GM18526 (cell line): ENCODE results near the gene BRPF3.

Experiments
- POLR2A ChIP-seq: IDR thresholded peaks from 3 replicates; pipeline ENCODE4 v1.6.1; 2011; ENCODE audit not compliant: insufficient read length; ENCODE audit errors: extremely low read depth

BRPF3 gene

DNA sequence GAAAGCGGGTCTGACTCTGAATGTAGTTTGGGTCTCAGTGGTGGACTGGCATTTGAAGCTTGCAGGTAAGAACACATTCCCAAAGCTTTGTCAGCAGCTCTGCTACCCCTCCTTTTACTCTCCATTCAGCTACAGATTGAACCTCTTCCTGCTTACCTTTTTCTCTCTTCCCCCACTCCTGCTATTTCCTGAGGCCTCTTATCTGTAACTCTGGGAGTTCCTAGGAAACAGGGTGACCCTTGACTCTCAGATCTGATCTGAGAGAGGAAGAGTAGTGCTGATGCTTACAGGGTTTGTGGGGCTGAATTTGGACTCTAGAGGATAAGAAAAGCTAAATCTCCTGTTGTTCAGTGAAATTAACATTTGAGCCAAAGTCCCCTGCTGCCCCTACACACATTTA lies 21.4 kb downstream of the BRPF3 start:
- TF ChIP-seq POLR2A = no peak

GRCh38 chr6:36219081-36219480 lies 22.5 kb downstream of the BRPF3 start:
- TF ChIP-seq POLR2A = no peak

GRCh38 chr6:36220226-36220625 lies 23.7 kb downstream of the BRPF3 start:
- no peak for TF ChIP-seq POLR2A

DNA sequence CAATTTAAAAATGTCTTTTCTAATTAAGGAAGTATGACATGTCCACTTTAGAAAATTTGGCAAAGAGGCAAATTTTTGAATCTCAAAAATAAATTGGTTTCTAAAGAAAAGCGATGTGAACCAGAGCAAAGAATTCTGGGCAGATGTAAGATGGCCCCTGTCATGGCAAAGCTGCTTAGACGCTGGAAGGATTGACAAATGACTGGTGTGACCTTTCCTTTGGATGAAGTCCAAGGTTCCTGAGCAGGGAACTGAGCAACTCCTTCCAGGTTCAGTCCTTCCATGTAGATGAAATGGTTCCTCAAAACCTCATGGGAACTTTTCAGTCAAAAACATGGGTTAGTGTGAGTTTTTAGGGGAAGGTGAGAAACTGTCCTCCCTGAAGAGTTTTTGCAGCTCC lies 25.1 kb downstream of the BRPF3 start:
- TF ChIP-seq POLR2A = no peak

DNA sequence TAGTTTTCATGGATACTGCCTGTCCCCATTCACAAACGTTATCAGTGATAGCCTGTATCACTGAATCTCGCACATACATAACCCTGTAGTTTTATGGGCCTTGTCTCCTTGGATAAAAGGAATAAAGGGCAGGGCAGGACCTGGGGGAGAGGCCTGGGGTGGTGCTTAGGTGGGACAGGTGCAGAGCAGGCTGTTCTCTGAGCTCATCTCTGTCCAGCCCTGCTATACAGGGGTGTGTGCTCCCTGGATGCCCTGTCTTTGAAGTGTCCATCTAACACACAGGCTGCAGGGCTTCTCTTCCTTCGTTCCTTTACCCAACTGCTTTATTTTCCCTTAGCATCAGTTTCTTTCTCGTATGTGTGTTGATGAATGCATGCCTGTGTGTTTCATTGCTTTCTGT lies 26.4 kb downstream of the BRPF3 start:
- TF ChIP-seq POLR2A = no peak

DNA sequence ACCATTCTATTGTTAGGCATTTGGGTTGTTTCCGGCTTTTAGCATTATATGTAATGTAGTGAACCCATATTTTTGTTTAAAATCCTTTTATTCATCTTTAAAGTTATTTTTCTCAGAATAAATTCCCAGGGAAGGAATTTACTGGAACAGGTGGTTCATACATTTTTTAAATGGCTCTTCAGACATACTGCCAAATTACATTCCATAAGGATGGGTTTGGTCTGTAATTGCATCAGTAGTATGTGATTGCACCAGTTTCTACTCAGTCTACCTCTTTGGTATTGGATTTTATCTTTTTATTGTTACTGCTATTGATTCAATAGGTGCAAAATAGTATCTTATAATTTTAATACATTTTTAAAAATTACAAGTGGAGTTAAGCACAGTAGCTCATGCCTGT lies 27.2 kb downstream of the BRPF3 start:
- no peak for TF ChIP-seq POLR2A

- TF ChIP-seq POLR2A = no peak
Measured at GRCh38 chr6:36224918-36225461, 28.4 kb downstream of the BRPF3 start.

- TF ChIP-seq POLR2A = no peak
Measured at GRCh38 chr6:36226438-36227047, 30.0 kb downstream of the BRPF3 start.

- TF ChIP-seq POLR2A = no peak
Measured at GRCh38 chr6:36227379-36228228, 31.1 kb downstream of the BRPF3 start.

GRCh38 chr6:36229223-36229622 lies 32.7 kb downstream of the BRPF3 start:
- TF ChIP-seq POLR2A = no peak

DNA sequence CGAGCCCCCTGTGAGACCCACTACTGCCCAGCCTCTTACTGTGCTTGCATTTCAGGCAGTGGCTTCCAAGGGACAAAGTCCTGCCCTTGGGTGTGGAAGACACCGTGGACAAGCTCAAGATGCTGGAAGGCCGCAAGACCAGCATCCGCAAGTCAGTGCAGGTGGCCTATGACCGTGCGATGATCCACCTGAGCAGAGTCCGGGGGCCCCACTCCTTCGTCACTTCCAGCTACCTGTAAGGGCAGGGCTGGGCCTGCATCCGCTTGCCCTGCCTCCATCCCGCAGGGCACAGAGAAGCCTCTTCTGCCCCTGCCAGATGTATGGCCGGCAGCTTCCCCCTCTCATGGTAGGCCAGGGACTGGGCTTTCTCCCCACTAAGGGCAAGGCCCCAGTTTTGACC lies 33.8 kb downstream of the BRPF3 start:
- no peak for TF ChIP-seq POLR2A

DNA sequence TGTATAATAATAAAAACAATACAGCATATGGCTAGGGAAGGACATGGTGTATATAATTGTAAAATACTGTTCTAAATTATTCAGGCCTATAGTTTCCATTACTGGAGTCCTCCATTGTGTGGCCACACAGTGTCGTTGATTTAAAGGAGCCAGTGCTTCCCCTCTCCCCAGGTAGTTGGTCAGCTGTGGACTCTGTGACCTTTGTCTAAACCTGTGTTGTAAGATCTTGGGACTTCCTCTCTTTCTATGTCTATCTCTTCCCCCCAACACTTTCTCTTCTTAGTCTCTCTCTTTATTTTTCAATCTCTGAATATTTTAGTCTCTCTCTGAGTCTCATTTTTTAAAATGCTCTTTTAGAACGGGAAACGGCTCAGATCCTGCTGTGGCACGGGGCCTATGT lies 35.6 kb downstream of the BRPF3 start:
- TF ChIP-seq POLR2A = no peak

GRCh38 chr6:36235309-36235708 lies 38.8 kb downstream of the BRPF3 start:
- no peak for TF ChIP-seq POLR2A

GRCh38 chr6:36235862-36236261 lies 39.3 kb downstream of the BRPF3 start:
- no peak for TF ChIP-seq POLR2A

DNA sequence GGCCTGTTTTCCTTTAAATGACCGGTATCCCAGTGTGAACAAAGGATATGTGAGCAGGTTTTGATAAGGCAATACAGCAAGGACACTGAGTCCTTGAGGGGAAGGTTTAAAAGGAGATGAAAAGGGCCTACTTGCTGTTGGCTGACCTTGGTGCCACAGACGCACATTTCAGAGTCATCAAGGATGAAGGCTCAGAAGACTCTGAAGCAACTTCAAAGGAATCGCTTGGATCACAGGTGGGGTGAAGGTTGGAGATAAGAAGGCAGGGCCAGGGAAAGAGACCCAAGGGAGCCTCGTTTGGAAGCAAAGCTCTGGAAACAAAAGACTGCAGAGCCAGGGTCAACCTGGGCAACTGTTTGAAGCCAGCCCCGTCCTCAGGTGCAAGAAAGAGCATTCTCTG lies 43.2 kb downstream of the BRPF3 start:
- TF ChIP-seq POLR2A = no peak

DNA sequence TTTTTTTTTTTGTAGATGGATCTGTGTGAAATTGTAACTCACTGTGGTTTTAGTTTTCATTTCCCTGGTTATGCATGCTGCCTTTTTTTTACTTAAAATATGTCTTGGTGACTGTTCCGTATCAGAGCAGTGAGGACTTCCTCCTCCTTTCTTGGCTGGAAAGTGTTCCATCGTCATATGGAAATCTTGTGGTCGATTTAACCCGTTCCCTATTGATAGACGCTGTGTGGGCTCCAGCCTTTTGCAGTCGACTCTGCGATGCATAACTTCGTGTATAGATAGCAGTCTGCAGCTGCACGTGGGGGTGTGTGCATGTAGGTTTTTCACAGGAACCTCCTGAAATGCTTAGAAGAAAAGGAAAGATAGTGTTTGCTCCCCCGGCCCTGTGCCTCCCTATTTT lies 45.2 kb downstream of the BRPF3 start:
- TF ChIP-seq POLR2A = no peak

DNA sequence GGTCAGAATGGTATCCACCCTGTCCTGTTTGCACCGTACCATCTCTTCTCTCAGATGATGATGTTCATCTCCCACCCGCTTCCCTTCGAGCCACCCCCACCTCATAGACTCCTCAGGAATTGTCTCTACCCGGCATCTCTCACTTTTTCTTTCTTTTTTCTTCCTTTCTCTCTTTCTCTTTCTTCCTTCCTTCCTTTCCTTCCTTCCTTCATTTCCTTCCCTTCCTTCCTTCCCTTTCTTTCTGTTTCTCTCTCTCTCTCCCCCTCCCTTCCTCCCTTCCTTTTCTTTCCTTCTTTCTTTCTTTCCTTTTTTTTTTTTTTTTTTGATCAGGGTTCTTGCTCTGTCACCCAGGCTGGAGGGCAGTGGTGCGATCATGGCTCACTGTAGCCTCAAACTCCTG lies 45.6 kb downstream of the BRPF3 start:
- TF ChIP-seq POLR2A = no peak

DNA sequence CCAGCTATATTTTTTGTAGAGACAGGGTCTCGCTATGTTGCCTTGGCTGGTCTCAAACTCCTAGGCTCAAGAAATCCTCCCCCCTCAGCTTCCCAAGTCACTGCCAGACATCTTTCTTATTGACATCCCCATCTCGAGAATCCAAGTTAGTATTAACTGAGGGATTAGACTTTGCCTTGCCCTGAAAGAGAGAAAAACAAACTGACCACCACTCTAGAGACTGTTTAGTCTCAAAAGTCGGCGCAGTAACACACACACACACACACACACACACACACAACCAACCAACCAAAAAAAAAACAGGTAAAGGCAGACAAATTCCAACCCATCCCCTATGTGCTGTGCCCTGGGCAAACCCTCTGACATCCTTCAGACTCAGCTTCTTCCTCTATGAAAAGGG lies 46.1 kb downstream of the BRPF3 start:
- TF ChIP-seq POLR2A = no peak
